ENCODE data around the gene SLC38A5. TPM values are rescaled to one million over a fixed set of nuclear protein-coding genes. Genes with fewer than 3 reads are reported as not detected.

The SLC38A5 gene
- total RNA-seq, 3 donors from 2014 or later = 247 to 282 (median 271) TPM

GRCh38 chrX:48478806-48479205 is 8.7 kb upstream of the SLC38A5 start:
- ATAC-seq = no peak
- no peaks in the 10 kb centered on the region for H3K27me3 Mint-ChIP-seq (ENCODE audit: low read depth)

GRCh38 chrX:48477960-48478755 is 8.1 kb upstream of the SLC38A5 start:
- no peak for ATAC-seq
- peak overlapping the region; percentile 96 for H3K4me3 Mint-ChIP-seq
- peaks cover 10% of the 10 kb centered on the region for H3K36me3 Mint-ChIP-seq (ENCODE audit: insufficient read depth)
- no peak for DNase-seq
- H3K4me1 Mint-ChIP-seq (ENCODE audit: low read depth) = peaks cover 31% of the 10 kb centered on the region
- H3K9me3 Mint-ChIP-seq = no peaks in the 10 kb centered on the region
- H3K27me3 Mint-ChIP-seq (ENCODE audit: low read depth) = no peaks in the 10 kb centered on the region

More at GRCh38 chrX:48478806-48479205, 8.7 kb upstream of the SLC38A5 start:
- DNase-seq = no peak
- H3K4me3 Mint-ChIP-seq = peak overlapping the region; percentile 13
- H3K4me1 Mint-ChIP-seq (ENCODE audit: low read depth) = peaks cover 31% of the 10 kb centered on the region
- no peaks in the 10 kb centered on the region for H3K9me3 Mint-ChIP-seq
- peaks cover 10% of the 10 kb centered on the region for H3K36me3 Mint-ChIP-seq (ENCODE audit: insufficient read depth)

- H3K9me3 Mint-ChIP-seq = no peaks in the 10 kb centered on the region
- H3K27me3 Mint-ChIP-seq (ENCODE audit: low read depth) = no peaks in the 10 kb centered on the region
- peaks cover 10% of the 10 kb centered on the region for H3K36me3 Mint-ChIP-seq (ENCODE audit: insufficient read depth)
Observed at GRCh38 chrX:48476919-48477318, 6.9 kb upstream of the SLC38A5 start.

GRCh38 chrX:48475774-48476577 is 5.9 kb upstream of the SLC38A5 start, which contains the start of gene FTSJ1:
TSS of gene FTSJ1 (plus strand) at chrX:48476199. CDS start at chrX:48478048, 1,849 bp downstream.
- ATAC-seq = peak; percentile 93 to 95
- DNase-seq = peak; percentile 81
- H3K4me3 Mint-ChIP-seq = peak within 1 kb of the TSS; percentile 96
- H3K27me3 Mint-ChIP-seq (ENCODE audit: low read depth) = no peaks in the 10 kb centered on the region
- peaks cover 10% of the 10 kb centered on the region for H3K36me3 Mint-ChIP-seq (ENCODE audit: insufficient read depth)
- no peaks in the 10 kb centered on the region for H3K9me3 Mint-ChIP-seq
- peaks cover 31% of the 10 kb centered on the region for H3K4me1 Mint-ChIP-seq (ENCODE audit: low read depth)

More at GRCh38 chrX:48476919-48477318, 6.9 kb upstream of the SLC38A5 start:
- peaks cover 31% of the 10 kb centered on the region for H3K4me1 Mint-ChIP-seq (ENCODE audit: low read depth)
- peak overlapping the region; percentile 96 for H3K4me3 Mint-ChIP-seq
- DNase-seq (no peak), ATAC-seq (no peak)

GRCh38 chrX:48475296-48475695 is 5.2 kb upstream of the SLC38A5 start:
- H3K4me1 Mint-ChIP-seq (ENCODE audit: low read depth) = peaks cover 26% of the 10 kb centered on the region
- DNase-seq (no peak), ATAC-seq (no peak)
- H3K4me3 Mint-ChIP-seq = peak overlapping the region; percentile 96
- no peaks in the 10 kb centered on the region for H3K9me3 Mint-ChIP-seq
- H3K36me3 Mint-ChIP-seq (ENCODE audit: insufficient read depth) = peaks cover 6% of the 10 kb centered on the region
- H3K27me3 Mint-ChIP-seq (ENCODE audit: low read depth) = no peaks in the 10 kb centered on the region

- Mint-ChIP-seq H3K9me3 (no peaks in the 10 kb centered on the region), H3K27me3 (ENCODE audit: low read depth) (no peaks in the 10 kb centered on the region), H3K36me3 (ENCODE audit: insufficient read depth) (peaks cover 5% of the 10 kb centered on the region), H3K4me3 (peak overlapping the region; percentile 96), H3K4me1 (ENCODE audit: low read depth) (peaks cover 27% of the 10 kb centered on the region)
- ATAC-seq (no peak), DNase-seq (no peak)
Observed at GRCh38 chrX:48474581-48474980, 4.5 kb upstream of the SLC38A5 start.

- Mint-ChIP-seq H3K9me3 (no peaks in the 10 kb centered on the region), H3K4me1 (ENCODE audit: low read depth) (peaks cover 28% of the 10 kb centered on the region), H3K36me3 (ENCODE audit: insufficient read depth) (peaks cover 3% of the 10 kb centered on the region), H3K27me3 (ENCODE audit: low read depth) (no peaks in the 10 kb centered on the region), H3K4me3 (no peak overlapping the region)
- DNase-seq (no peak), ATAC-seq (no peak)
Observed at GRCh38 chrX:48474127-48474526, 4.1 kb upstream of the SLC38A5 start.

GRCh38 chrX:48473704-48473990 is 3.6 kb upstream of the SLC38A5 start:
- DNase-seq (no peak), ATAC-seq (no peak)
- Mint-ChIP-seq H3K36me3 (ENCODE audit: insufficient read depth) (peaks cover 2% of the 10 kb centered on the region), H3K4me1 (ENCODE audit: low read depth) (peaks cover 27% of the 10 kb centered on the region), H3K27me3 (ENCODE audit: low read depth) (no peaks in the 10 kb centered on the region), H3K9me3 (no peaks in the 10 kb centered on the region), H3K4me3 (no peak overlapping the region)

- Mint-ChIP-seq H3K27me3 (ENCODE audit: low read depth) (no peaks in the 10 kb centered on the region), H3K9me3 (no peaks in the 10 kb centered on the region), H3K4me3 (no peak overlapping the region), H3K36me3 (ENCODE audit: insufficient read depth) (peaks cover 2% of the 10 kb centered on the region), H3K4me1 (ENCODE audit: low read depth) (peaks cover 23% of the 10 kb centered on the region)
- DNase-seq (no peak), ATAC-seq (no peak)
Observed at GRCh38 chrX:48472851-48473703, 3.0 kb upstream of the SLC38A5 start.

GRCh38 chrX:48472225-48472624 is 2.2 kb upstream of the SLC38A5 start:
- Mint-ChIP-seq H3K9me3 (no peaks in the 10 kb centered on the region), H3K27me3 (ENCODE audit: low read depth) (no peaks in the 10 kb centered on the region), H3K4me1 (ENCODE audit: low read depth) (peaks cover 15% of the 10 kb centered on the region), H3K4me3 (no peak overlapping the region), H3K36me3 (ENCODE audit: insufficient read depth) (peaks cover 6% of the 10 kb centered on the region)
- no peak for ATAC-seq
- DNase-seq = no peak

- Mint-ChIP-seq H3K27me3 (ENCODE audit: low read depth) (no peaks in the 10 kb centered on the region), H3K4me1 (ENCODE audit: low read depth) (peaks cover 15% of the 10 kb centered on the region), H3K4me3 (no peak overlapping the region), H3K36me3 (ENCODE audit: insufficient read depth) (peaks cover 7% of the 10 kb centered on the region), H3K9me3 (no peaks in the 10 kb centered on the region)
- DNase-seq (no peak), ATAC-seq (no peak)
Observed at GRCh38 chrX:48471504-48471903, 1.4 kb upstream of the SLC38A5 start.

- H3K27me3 Mint-ChIP-seq (ENCODE audit: low read depth) = no peaks in the 10 kb centered on the region
- DNase-seq (no peak), ATAC-seq (no peak)
- no peak overlapping the region for H3K4me3 Mint-ChIP-seq
- H3K4me1 Mint-ChIP-seq (ENCODE audit: low read depth) = peaks cover 16% of the 10 kb centered on the region
- H3K9me3 Mint-ChIP-seq = no peaks in the 10 kb centered on the region
- peaks cover 8% of the 10 kb centered on the region for H3K36me3 Mint-ChIP-seq (ENCODE audit: insufficient read depth)
Observed at GRCh38 chrX:48470833-48471118, 716 bp upstream of the SLC38A5 start.

- peaks cover 22% of the 10 kb centered on the region for H3K4me1 Mint-ChIP-seq (ENCODE audit: low read depth)
- H3K9me3 Mint-ChIP-seq = no peaks in the 10 kb centered on the region
- DNase-seq (peak; percentile 41), ATAC-seq (peak; percentile 49 to 50)
- peak overlapping the region; percentile 97 for H3K4me3 Mint-ChIP-seq
- peaks cover 19% of the 10 kb centered on the region for H3K36me3 Mint-ChIP-seq (ENCODE audit: insufficient read depth)
- H3K27me3 Mint-ChIP-seq (ENCODE audit: low read depth) = no peaks in the 10 kb centered on the region
Observed at GRCh38 chrX:48468693-48469691, 1.1 kb downstream of the SLC38A5 start.

Measured in activated T-cell treated with anti-CD3 and anti-CD28 coated beads, Interleukin-2, amount 50 U/mL, for 4 hours (primary cell).